HG03060 (cell line): ENCODE measurements around the gene NDFIP1.
"Not testable (repeated sequence)": the region's sequence is repeated elsewhere in the genome, so short reads cannot be mapped to it uniquely, and the experiment has no call there.

Source experiments
- ATAC-seq: cut with Tn5 transposase; IDR thresholded peaks from one replicate; pipeline ENCODE4 v1.9.1; 2021; ENCODE audit warnings: low read depth, moderate number of reproducible peaks; ENCODE audit not compliant: unreplicated experiment

Gene NDFIP1

DNA sequence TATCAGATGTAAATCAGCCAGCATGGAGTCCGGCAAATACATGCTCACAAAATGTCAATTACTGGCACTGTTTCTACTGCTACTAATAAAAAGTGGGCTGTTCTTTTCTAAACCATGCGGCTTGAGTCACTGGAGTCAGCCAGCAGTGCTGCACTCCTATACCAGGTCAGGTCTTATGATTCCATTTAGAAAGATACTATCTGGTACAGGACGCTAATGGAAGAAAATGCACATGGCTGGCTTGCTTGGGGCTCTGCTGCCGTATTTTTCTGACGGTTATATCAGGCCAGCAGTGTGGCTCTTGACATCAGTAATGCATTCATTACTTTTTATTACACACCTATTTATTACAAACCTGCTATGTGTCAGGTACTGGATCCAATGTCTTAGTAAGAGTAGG is 74.3 kb downstream of the NDFIP1 start:
- no peak for ATAC-seq

DNA sequence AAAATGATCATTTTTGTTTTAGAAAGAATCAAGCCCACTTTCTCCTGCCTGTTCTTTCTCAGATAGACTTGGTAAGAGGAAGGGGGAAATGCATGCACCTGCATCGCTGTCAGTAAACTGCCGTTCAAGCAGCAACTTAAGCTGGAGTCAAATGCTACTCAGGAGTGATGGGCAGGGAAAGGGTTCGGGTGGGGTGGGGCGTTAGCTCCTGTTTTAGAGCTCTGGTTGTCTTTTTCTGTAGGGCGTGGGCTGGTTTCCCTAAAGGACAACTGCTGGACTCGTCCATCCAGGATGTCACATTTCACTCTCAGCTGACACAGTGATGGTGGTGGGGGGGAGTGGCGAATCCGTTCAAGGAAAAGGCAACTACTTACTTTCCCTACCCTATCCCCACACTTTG is 75.0 kb downstream of the NDFIP1 start:
- no peak for ATAC-seq

GRCh38 chr5:142184988-142185387 is 76.4 kb downstream of the NDFIP1 start:
- no peak for ATAC-seq

DNA sequence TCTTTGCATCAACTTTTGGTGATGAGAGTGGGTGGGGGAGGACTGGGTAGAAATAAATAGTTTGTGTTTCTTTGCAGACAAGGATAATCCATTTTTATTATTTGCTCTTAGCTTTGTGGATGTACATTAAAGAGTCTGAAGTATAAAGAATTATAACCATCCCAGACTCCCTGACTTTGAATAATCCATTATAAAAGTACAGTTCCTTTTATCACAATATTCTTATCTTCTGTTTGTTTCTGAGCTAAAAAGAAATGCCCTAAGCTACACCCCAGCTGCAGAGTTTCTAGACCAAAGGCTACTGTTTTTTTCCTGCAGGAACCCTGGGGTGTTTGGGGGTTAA is 77.9 kb downstream of the NDFIP1 start:
- no peak for ATAC-seq

DNA sequence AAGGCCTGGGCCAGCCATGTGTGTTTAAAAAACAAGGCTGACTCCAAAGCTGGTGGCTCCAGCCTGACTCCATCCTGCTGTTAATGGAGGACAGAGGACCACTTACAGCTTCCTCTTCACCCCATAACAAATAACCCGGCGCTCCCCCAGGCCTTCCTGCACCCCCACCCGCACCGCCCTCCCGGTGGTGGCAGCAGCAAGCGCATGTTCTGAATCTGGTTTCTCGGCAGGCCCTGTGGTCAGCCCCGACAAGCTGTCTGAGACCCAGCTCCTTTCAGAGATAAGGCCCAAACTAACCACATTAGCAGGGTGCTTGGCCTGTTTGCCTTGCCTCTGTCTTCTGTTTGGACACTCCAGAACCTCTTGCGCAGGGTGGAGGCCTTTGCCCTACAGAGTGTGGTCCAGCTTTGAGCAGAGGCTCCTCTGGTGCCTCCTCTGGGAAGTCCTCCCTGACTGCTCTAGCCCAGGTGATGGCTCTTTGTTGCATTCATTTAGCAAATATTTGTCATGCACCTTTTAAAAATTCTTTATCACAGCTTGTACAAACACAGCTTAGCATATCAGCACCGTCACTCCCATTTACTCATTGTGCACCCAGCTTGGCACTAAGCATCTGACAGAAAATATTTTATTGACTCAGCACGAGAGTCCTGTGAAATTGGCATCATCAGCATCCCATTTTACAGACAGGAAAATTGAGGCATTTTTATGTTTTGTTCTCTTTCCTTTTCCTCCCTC is 78.4 kb downstream of the NDFIP1 start:
- ATAC-seq, result no peak

DNA sequence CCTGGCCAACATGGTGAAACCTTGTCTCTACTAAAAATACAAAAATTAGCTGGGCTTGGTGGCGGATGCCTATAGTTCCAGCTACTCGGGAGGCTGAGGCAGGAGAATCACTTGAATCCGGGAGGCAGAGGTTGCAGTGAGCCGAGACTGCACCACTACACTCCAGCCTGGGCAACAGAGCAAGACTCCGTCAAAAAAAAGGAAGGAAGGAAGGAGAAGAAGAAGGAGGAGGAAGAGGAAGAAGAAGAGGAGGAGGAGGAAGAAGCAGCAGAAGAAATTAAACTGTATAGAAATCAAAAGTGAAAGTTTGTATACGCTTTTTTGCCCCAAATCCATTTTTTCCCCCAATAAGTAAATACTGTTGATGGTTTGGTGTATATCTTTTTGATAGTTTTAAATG is 80.1 kb downstream of the NDFIP1 start:
- not testable (repeated sequence) for ATAC-seq

DNA sequence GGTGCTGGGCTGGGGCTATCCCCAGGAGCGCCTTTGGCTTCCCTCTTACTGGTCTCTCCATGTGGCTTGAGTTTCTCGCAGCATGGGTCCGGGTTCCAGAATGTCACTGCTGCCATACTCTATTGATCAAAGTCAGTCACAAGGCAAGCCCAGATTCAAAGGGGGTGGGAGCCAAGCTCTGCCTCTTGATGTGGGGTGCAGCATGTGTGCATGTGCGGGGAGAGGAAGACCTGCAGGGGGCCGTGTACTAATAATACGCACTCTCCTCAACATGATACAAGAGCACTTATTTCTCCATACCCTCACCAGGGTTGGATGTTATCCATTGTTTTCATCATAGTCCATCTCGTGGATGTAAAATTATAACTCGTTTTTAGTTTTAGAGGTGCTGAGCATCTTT is 81.2 kb downstream of the NDFIP1 start:
- no peak for ATAC-seq

DNA sequence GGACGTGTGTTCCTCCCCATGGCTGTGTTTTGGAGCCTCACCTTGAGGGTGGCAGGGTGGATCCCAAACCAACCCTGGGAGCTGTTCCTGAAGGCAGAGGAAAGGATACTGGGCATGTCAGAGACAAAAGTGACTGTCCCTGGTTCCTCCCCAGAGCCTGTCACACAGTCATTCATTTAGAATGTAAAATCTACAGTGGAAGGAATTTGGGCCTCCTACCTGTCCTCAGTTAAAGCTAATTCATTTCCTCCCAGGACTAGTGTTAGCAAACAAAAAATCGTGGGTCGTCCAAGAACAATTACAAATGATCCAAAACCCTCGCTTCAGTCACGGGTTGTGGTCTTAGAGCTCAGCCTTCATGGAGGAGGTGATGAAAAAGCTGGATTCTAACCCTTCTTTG is 83.2 kb downstream of the NDFIP1 start:
- no peak for ATAC-seq

GRCh38 chr5:142192286-142193113 is 83.9 kb downstream of the NDFIP1 start:
- no peak for ATAC-seq

GRCh38 chr5:142193114-142193428 is 84.5 kb downstream of the NDFIP1 start:
- no peak for ATAC-seq

- no peak for ATAC-seq
Observed at GRCh38 chr5:142197098-142197497, 88.5 kb downstream of the NDFIP1 start.

DNA sequence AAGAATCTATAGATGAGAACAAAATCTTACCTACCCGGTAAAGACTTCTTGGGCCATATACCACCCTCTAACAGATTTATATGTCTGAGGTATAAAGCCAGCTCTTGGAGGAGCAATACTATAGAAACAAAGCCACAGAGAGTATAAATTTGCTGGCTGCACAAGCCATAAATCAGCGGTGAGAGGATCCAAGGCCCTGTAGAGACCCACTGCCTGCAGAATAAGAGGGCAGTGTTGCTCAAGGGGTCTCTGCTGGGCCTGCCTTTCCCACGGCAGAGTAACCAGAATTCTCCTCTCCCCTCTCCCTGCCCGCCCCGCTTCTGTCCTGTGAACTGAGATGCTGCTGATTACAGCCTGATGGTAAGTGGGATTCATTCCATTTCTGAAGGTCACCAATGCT is 89.2 kb downstream of the NDFIP1 start:
- ATAC-seq, result no peak

GRCh38 chr5:142199388-142199787 is 90.8 kb downstream of the NDFIP1 start:
- no peak for ATAC-seq

DNA sequence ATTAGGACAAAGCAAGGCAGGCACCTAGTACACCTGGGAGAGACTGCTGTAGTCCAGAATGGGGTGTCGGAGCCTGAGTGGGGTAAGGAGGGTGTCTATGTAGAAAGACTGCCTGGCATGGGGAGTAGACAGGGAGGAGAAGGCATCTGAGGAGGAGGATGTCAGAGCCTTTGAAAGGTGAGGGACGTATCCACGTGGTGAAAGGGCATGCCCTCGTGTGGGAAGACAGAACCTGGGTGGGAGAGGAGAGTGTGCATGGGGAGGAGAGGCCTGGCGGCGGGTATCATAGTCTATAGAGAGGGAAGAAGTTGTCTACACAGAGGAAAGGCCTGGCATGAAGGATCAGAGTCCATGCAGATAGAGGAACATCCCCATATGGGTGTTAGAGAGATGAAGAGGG is 91.8 kb downstream of the NDFIP1 start:
- no peak for ATAC-seq

DNA sequence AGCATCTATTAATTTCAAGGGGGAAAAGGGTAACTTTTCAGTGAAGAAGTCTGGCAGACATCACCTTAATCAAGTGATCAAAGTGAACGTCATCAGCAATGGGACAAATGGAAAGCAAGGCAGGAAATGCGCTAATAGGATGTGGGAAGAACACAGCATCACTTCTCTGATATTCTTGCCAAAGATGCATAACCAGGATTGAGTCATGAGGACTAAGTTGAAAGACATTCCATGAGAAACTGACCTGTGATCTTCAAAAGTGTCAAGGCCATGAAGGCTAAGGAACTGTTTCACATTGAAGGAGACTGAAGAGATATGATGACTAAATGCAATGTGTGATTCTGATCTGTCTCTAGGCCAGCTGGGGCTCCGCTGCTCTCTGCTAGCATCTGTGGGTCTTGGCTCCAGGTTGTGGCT is 92.9 kb downstream of the NDFIP1 start:
- ATAC-seq, result no peak

DNA sequence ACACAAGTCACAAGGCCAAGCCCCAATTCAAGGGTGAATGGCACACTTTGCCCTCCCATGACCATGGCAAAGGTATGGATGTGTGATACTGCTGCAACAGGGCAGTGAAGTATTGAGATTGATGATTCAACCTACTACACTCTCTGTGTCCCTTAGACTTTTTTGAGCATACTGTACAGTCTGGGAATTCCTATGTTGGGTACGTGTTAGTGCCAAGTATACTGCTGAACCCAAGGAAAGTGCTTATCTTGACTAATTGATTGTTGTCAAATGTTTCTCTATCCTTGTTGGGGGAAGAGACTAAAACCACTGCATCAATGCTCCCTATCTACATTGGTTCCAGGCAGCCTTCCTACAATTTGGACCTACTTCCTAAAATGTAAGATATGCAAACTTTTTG is 93.7 kb downstream of the NDFIP1 start:
- ATAC-seq, result no peak
